Hepatocyte (in vitro differentiated cells): ENCODE measurements around the gene RTL1. TPM values are rescaled to one million over a fixed set of nuclear protein-coding genes. Genes with fewer than 3 reads are reported as not detected.

Experiments used
- DNase-seq: peaks from one replicate; pipeline ENCODE4 v3.0.0-alpha.2; 2016; ENCODE audit warnings: low spot score
- H2AFZ ChIP-seq: fragments of 200-600 bp; sonication (generic); 2 replicates; pipeline ENCODE4 v1.6.0; 2016; ENCODE audit warnings: antibody characterized with exemption, mild to moderate bottlenecking
- H3K27ac ChIP-seq: fragments of 200-600 bp; sonication (generic); 2 replicates; pipeline ENCODE4 v1.5.1; 2016; ENCODE audit warnings: mild to moderate bottlenecking
- H3K27me3 ChIP-seq: fragments of 200-600 bp; sonication (generic); 2 replicates; pipeline ENCODE4 v1.6.1; 2016
- H3K36me3 ChIP-seq: fragments of 200-600 bp; sonication (generic); replicated peaks from 2 replicates; pipeline ENCODE4 v1.5.1; 2016; ENCODE audit warnings: low read depth; ENCODE audit not compliant: insufficient read depth
- H3K4me1 ChIP-seq: fragments of 200-600 bp; sonication (generic); 2 replicates; pipeline ENCODE4 v1.5.1; 2016; ENCODE audit warnings: mild to moderate bottlenecking, moderate library complexity; ENCODE audit not compliant: insufficient read depth
- H3K4me2 ChIP-seq: fragments of 200-600 bp; sonication (generic); 2 replicates; pipeline ENCODE4 v1.6.0; 2016
- H3K4me3 ChIP-seq: fragments of 200-600 bp; sonication (generic); 2 replicates; pipeline ENCODE4 v1.5.1; 2016; ENCODE audit warnings: mild to moderate bottlenecking
- H3K79me2 ChIP-seq: fragments of 200-600 bp; sonication (generic); 2 replicates; pipeline ENCODE4 v1.6.0; 2017; ENCODE audit warnings: mild to moderate bottlenecking
- H3K9me2 ChIP-seq: fragments of 200-600 bp; sonication (generic); replicated peaks from 2 replicates; pipeline ENCODE4 v1.6.0; 2017; ENCODE audit warnings: mild to moderate bottlenecking; ENCODE audit not compliant: insufficient read depth
- H3K9me3 ChIP-seq: fragments of 200-600 bp; sonication (generic); 2 replicates; pipeline ENCODE4 v1.5.1; 2016; ENCODE audit warnings: low read depth, mild to moderate bottlenecking
- H4K20me1 ChIP-seq: fragments of 200-600 bp; sonication (generic); 2 replicates; pipeline ENCODE4 v1.6.0; 2016; ENCODE audit warnings: mild to moderate bottlenecking; ENCODE audit not compliant: insufficient read depth, poor library complexity, severe bottlenecking
- CTCF ChIP-seq: fragments of 200-600 bp; sonication (generic); IDR thresholded peaks from 2 replicates; pipeline ENCODE4 v1.5.1; 2016; ENCODE audit warnings: antibody characterized with exemption, mild to moderate bottlenecking; ENCODE audit not compliant: poor library complexity
- EZH2 ChIP-seq: fragments of 200-600 bp; sonication (generic); IDR thresholded peaks from 2 replicates; pipeline ENCODE4 v1.6.1; 2016; ENCODE audit warnings: antibody characterized with exemption, mild to moderate bottlenecking, borderline replicate concordance
- EZH2phosphoT487 ChIP-seq: fragments of 200-600 bp; sonication (generic); IDR thresholded peaks from one replicate; pipeline ENCODE4 v1.6.1; 2018; ENCODE audit warnings: antibody characterized with exemption, mild to moderate bottlenecking, low read depth, moderate library complexity; ENCODE audit not compliant: unreplicated experiment, severe bottlenecking
- WGBS: methylation state at CpG from one replicate; pipeline ENCODE4 v1.1.6; 2016; ENCODE audit warnings: low lambda C conversion rate; ENCODE audit errors: missing lambda C conversion rate; 5-methylcytosine and 5-hydroxymethylcytosine counted together
- polyA plus RNA-seq: library from polyadenylated mRNA; unstranded; fragments of >200 nt; fragmentation: Nextera tagmentation; extraction: Ambion mirVana; gene quantifications from 2 replicates; pipeline ENCODE4 v1.2.1, GENCODE V29; 2016
- total RNA-seq: library from RNA; depleted of rRNA; stranded (reverse); fragments of >200 nt; gene quantifications from 2 replicates; pipeline ENCODE4 v1.2.3, GENCODE V29; 2014

The RTL1 gene
- total and polyA plus RNA-seq, 2 experiments from 2014 or later: 1.4 to 2.6 TPM

- Histone ChIP-seq H3K4me1 (no peaks in the 10 kb centered on the region), H4K20me1 (no peaks in the 10 kb centered on the region), H3K9me2 (no peaks in the 10 kb centered on the region), H3K9me3 (no peaks in the 10 kb centered on the region), H3K27me3 (no peaks in the 10 kb centered on the region), H3K79me2 (no peaks in the 10 kb centered on the region), H2AFZ (no peak overlapping the region), H3K4me2 (no peak overlapping the region), H3K27ac (no peak overlapping the region), H3K36me3 (no peaks in the 10 kb centered on the region), H3K4me3 (no peak overlapping the region)
- WGBS: 87% methylated on average over 16 of the region's 16 CpGs
- TF ChIP-seq EZH2: no peak
- no peak for TF ChIP-seq EZH2phosphoT487
- no peak for TF ChIP-seq CTCF
- no peak for DNase-seq
Measured at GRCh38 chr14:100861188-100861936, 42.2 kb downstream of the RTL1 start.

- no peak overlapping the region for H2AFZ ChIP-seq
- H3K79me2 ChIP-seq: no peaks in the 10 kb centered on the region
- H3K36me3 ChIP-seq: no peaks in the 10 kb centered on the region
- H3K4me3 ChIP-seq: no peak overlapping the region
- no peaks in the 10 kb centered on the region for H3K9me3 ChIP-seq
- H3K9me2 ChIP-seq: no peaks in the 10 kb centered on the region
- 89% methylated on average over 17 of the region's 19 CpGs for WGBS
- no peak overlapping the region for H3K4me2 ChIP-seq
- TF ChIP-seq CTCF (no peak), EZH2 (no peak), EZH2phosphoT487 (no peak)
- no peak for DNase-seq
- H3K27me3 ChIP-seq: no peaks in the 10 kb centered on the region
- no peaks in the 10 kb centered on the region for H4K20me1 ChIP-seq
- no peaks in the 10 kb centered on the region for H3K4me1 ChIP-seq
- no peak overlapping the region for H3K27ac ChIP-seq
Measured at GRCh38 chr14:100860556-100861187, 42.9 kb downstream of the RTL1 start.

- Histone ChIP-seq H3K4me3 (no peak overlapping the region), H3K27me3 (no peaks in the 10 kb centered on the region), H3K79me2 (no peaks in the 10 kb centered on the region), H3K4me2 (no peak overlapping the region), H4K20me1 (no peaks in the 10 kb centered on the region), H3K36me3 (no peaks in the 10 kb centered on the region), H2AFZ (no peak overlapping the region), H3K9me3 (no peaks in the 10 kb centered on the region), H3K9me2 (no peaks in the 10 kb centered on the region), H3K4me1 (no peaks in the 10 kb centered on the region), H3K27ac (no peak overlapping the region)
- TF ChIP-seq EZH2phosphoT487 (no peak), CTCF (no peak), EZH2 (no peak)
- no peak for DNase-seq
- 93% methylated on average over 18 of the region's 18 CpGs for WGBS
Measured at GRCh38 chr14:100859781-100860180, 43.7 kb downstream of the RTL1 start.
